CD4-positive, CD25-positive, alpha-beta regulatory T cell (primary cell): ENCODE measurements around the gene NPFFR1. TPM values are rescaled to one million over a fixed set of nuclear protein-coding genes. Genes with fewer than 3 reads are reported as not detected.

Experiments
- ATAC-seq, 2 donors: fragments of 150-1000 bp; cut with Tn5 transposase; one replicate each; pipeline ENCODE4 v1.10.0; 2021; ENCODE audit warnings: low read depth in 2 of 2, moderate number of reproducible peaks in 2 of 2, moderate library complexity in 1 of 2
- DNase-seq, 3 donors: peaks; one replicate each; pipeline versions ENCODE4 v3.0.0 to v3.0.0-alpha.2; 2012 to 2022; ENCODE audit warnings: mixed read lengths in 1 of 3
- H3K27ac ChIP-seq: one replicate; pipeline ENCODE4 v1.7.0; 2013; ENCODE audit warnings: mild to moderate bottlenecking, low read length; ENCODE audit not compliant: insufficient read depth, poor library complexity, severe bottlenecking
- H3K27me3 ChIP-seq: one replicate; pipeline ENCODE4 v1.7.0; 2013; ENCODE audit warnings: low read length; ENCODE audit not compliant: control insufficient read depth, insufficient read depth
- H3K36me3 ChIP-seq: one replicate; pipeline ENCODE4 v1.7.0; 2013; ENCODE audit warnings: mild to moderate bottlenecking, low read length, moderate library complexity; ENCODE audit not compliant: control insufficient read depth, insufficient read depth
- H3K4me1 ChIP-seq: 2 replicates; pipeline ENCODE4 v1.7.0; 2013; ENCODE audit warnings: mild to moderate bottlenecking, low read length; ENCODE audit not compliant: insufficient read depth, control insufficient read depth, poor library complexity, severe bottlenecking
- H3K4me3 ChIP-seq: one replicate; pipeline ENCODE4 v1.7.0; 2013; ENCODE audit warnings: low read depth, mild to moderate bottlenecking, low read length, moderate library complexity
- H3K9me3 ChIP-seq, 2 experiments: 1 replicate in 1 of 2; 2 replicates in 1 of 2; pipeline ENCODE4 v1.7.0; 2013; ENCODE audit warnings: low read length in 2 of 2, mild to moderate bottlenecking in 1 of 2, moderate library complexity in 1 of 2; ENCODE audit not compliant: control insufficient read depth in 2 of 2
- H3K27ac Mint-ChIP-seq, 3 donors: one replicate each; pipeline ENCODE4 v1.8.0; 2020 to 2022; ENCODE audit warnings: mild to moderate bottlenecking in 3 of 3, mixed read lengths in 3 of 3, moderate library complexity in 2 of 3
- H3K27me3 Mint-ChIP-seq: one replicate; pipeline ENCODE4 v1.8.0; 2022; ENCODE audit warnings: mild to moderate bottlenecking, mixed read lengths
- H3K36me3 Mint-ChIP-seq: one replicate; pipeline ENCODE4 v1.8.0; 2020; ENCODE audit warnings: mixed read lengths
- H3K4me1 Mint-ChIP-seq, 4 donors: one replicate each; pipeline ENCODE4 v1.8.0; 2020 to 2022; ENCODE audit warnings: mixed read lengths in 4 of 4, mild to moderate bottlenecking in 1 of 4
- H3K4me3 Mint-ChIP-seq, 4 donors: one replicate each; pipeline ENCODE4 v1.8.0; 2020 to 2022; ENCODE audit warnings: mild to moderate bottlenecking in 4 of 4, mixed read lengths in 4 of 4, moderate library complexity in 3 of 4
- H3K9me3 Mint-ChIP-seq, 7 donors: one replicate each; pipeline ENCODE4 v1.8.0; 2020 to 2022; ENCODE audit warnings: mixed read lengths in 7 of 7, mild to moderate bottlenecking in 3 of 7, moderate library complexity in 2 of 7
- polyA plus RNA-seq, 4 donors: library from polyadenylated mRNA; unstranded; fragments of 300-500 nt; fragmentation: Illumina TruSeq; gene quantifications; one replicate each; pipeline ENCODE4 v1.2.3, GENCODE V29; 2021
- total RNA-seq: library from RNA; stranded (reverse); gene quantifications from one replicate; pipeline ENCODE4 v1.2.3, GENCODE V29; 2022

NPFFR1 gene
- total RNA-seq (not detected), polyA plus RNA-seq (not detected)

GRCh38 chr10:70283445-70284399 is at the start of gene NPFFR1:
NPFFR1 (minus strand) TSS chr10:70284004; CDS start chr10:70283676, 328 bp downstream.
- Histone ChIP-seq H3K36me3 (no peaks in the 10 kb centered on the region), H3K27me3 (peaks cover 28% of the 10 kb centered on the region), H3K4me3 (no peak within 1 kb of the TSS), H3K9me3 (peaks cover 3 to 4% of the 10 kb centered on the region in 2 experiments), H3K4me1 (no peaks in the 10 kb centered on the region), H3K27ac (no peak within 1 kb of the TSS)
- peaks cover 0 to 7% (median 3%) of the 10 kb centered on the region in 7 donors for H3K9me3 Mint-ChIP-seq
- no peaks in the 10 kb centered on the region for H3K36me3 Mint-ChIP-seq
- peaks cover 0 to 2% (median 0%) of the 10 kb centered on the region in 4 donors for H3K4me1 Mint-ChIP-seq
- ATAC-seq: no peak
- no peak for DNase-seq
- H3K27me3 Mint-ChIP-seq: peaks cover 63% of the 10 kb centered on the region
- H3K4me3 Mint-ChIP-seq: no peak within 1 kb of the TSS
- no peak within 1 kb of the TSS for H3K27ac Mint-ChIP-seq

GRCh38 chr10:70333268-70333667 is 49.5 kb upstream of the NPFFR1 start:
- Mint-ChIP-seq H3K27ac (peak overlapping the region in 1 of 3 donors; percentile 52), H3K9me3 (peaks cover 0 to 7% (median 0%) of the 10 kb centered on the region in 7 donors), H3K4me3 (peak overlapping the region in 1 of 4 donors; percentile 72), H3K4me1 (peaks cover 0 to 19% (median 14%) of the 10 kb centered on the region in 4 donors), H3K27me3 (no peaks in the 10 kb centered on the region), H3K36me3 (peaks cover 23% of the 10 kb centered on the region)
- Histone ChIP-seq H3K27ac (no peak overlapping the region), H3K4me1 (peaks cover 10% of the 10 kb centered on the region), H3K27me3 (no peaks in the 10 kb centered on the region), H3K9me3 (no peaks in the 10 kb centered on the region), H3K36me3 (no peaks in the 10 kb centered on the region), H3K4me3 (no peak overlapping the region)
- no peak for ATAC-seq
- no peak for DNase-seq

GRCh38 chr10:70331486-70332268 is 47.9 kb upstream of the NPFFR1 start:
- ATAC-seq (peak; percentile 77 to 80), DNase-seq (peak in 1 of 3 donors; percentile 56)
- Mint-ChIP-seq H3K27me3 (no peaks in the 10 kb centered on the region), H3K36me3 (peaks cover 21% of the 10 kb centered on the region), H3K27ac (peak overlapping the region; percentile 9 to 59 (median 52)), H3K9me3 (peaks cover 0 to 7% (median 0%) of the 10 kb centered on the region in 7 donors), H3K4me1 (peaks cover 0 to 19% (median 14%) of the 10 kb centered on the region in 4 donors), H3K4me3 (peak overlapping the region in 3 of 4 donors; percentile 16 to 23 (median 21))
- H3K27me3 ChIP-seq: no peaks in the 10 kb centered on the region
- H3K27ac ChIP-seq: no peak overlapping the region
- no peaks in the 10 kb centered on the region for H3K36me3 ChIP-seq
- no peak overlapping the region for H3K4me3 ChIP-seq
- no peaks in the 10 kb centered on the region for H3K9me3 ChIP-seq
- H3K4me1 ChIP-seq: peaks cover 10% of the 10 kb centered on the region

- no peak overlapping the region for H3K27ac ChIP-seq
- peaks cover 10% of the 10 kb centered on the region for H3K4me1 ChIP-seq
- Mint-ChIP-seq H3K4me1 (peaks cover 0 to 19% (median 14%) of the 10 kb centered on the region in 4 donors), H3K4me3 (no peak overlapping the region), H3K27ac (peak overlapping the region in 2 of 3 donors; percentile 28 to 52), H3K27me3 (no peaks in the 10 kb centered on the region), H3K9me3 (peaks cover 0 to 2% (median 0%) of the 10 kb centered on the region in 7 donors), H3K36me3 (peaks cover 18% of the 10 kb centered on the region)
- H3K4me3 ChIP-seq: no peak overlapping the region
- no peak for ATAC-seq
- no peak for DNase-seq
- H3K27me3 ChIP-seq: no peaks in the 10 kb centered on the region
- no peaks in the 10 kb centered on the region for H3K36me3 ChIP-seq
- H3K9me3 ChIP-seq: no peaks in the 10 kb centered on the region
Observed at GRCh38 chr10:70331160-70331485, 47.3 kb upstream of the NPFFR1 start.

- Histone ChIP-seq H3K4me3 (no peak overlapping the region), H3K4me1 (peaks cover 10% of the 10 kb centered on the region), H3K9me3 (no peaks in the 10 kb centered on the region), H3K36me3 (no peaks in the 10 kb centered on the region), H3K27ac (no peak overlapping the region), H3K27me3 (no peaks in the 10 kb centered on the region)
- H3K36me3 Mint-ChIP-seq: peaks cover 14% of the 10 kb centered on the region
- no peak overlapping the region for H3K4me3 Mint-ChIP-seq
- H3K4me1 Mint-ChIP-seq: peaks cover 0 to 19% (median 14%) of the 10 kb centered on the region in 4 donors
- ATAC-seq (no peak), DNase-seq (no peak)
- peaks cover 0 to 1% (median 0%) of the 10 kb centered on the region in 7 donors for H3K9me3 Mint-ChIP-seq
- H3K27ac Mint-ChIP-seq: peak overlapping the region in 2 of 3 donors; percentile 28 to 52
- H3K27me3 Mint-ChIP-seq: no peaks in the 10 kb centered on the region
Observed at GRCh38 chr10:70330671-70331070, 46.9 kb upstream of the NPFFR1 start.

- no peak for ATAC-seq
- H3K9me3 ChIP-seq: no peaks in the 10 kb centered on the region
- peaks cover 16% of the 10 kb centered on the region for H3K4me1 ChIP-seq
- no peaks in the 10 kb centered on the region for H3K27me3 ChIP-seq
- H3K4me1 Mint-ChIP-seq: peaks cover 0 to 21% (median 16%) of the 10 kb centered on the region in 4 donors
- peaks cover 0 to 1% (median 0%) of the 10 kb centered on the region in 7 donors for H3K9me3 Mint-ChIP-seq
- H3K27ac Mint-ChIP-seq: no peak overlapping the region
- DNase-seq: no peak
- no peak overlapping the region for H3K4me3 Mint-ChIP-seq
- no peak overlapping the region for H3K27ac ChIP-seq
- H3K4me3 ChIP-seq: no peak overlapping the region
- H3K27me3 Mint-ChIP-seq: no peaks in the 10 kb centered on the region
- no peaks in the 10 kb centered on the region for H3K36me3 ChIP-seq
- peaks cover 11% of the 10 kb centered on the region for H3K36me3 Mint-ChIP-seq
Observed at GRCh38 chr10:70328967-70329366, 45.2 kb upstream of the NPFFR1 start.

- Histone ChIP-seq H3K27me3 (no peaks in the 10 kb centered on the region), H3K4me3 (no peak overlapping the region), H3K27ac (no peak overlapping the region), H3K36me3 (no peaks in the 10 kb centered on the region), H3K4me1 (peaks cover 19% of the 10 kb centered on the region), H3K9me3 (no peaks in the 10 kb centered on the region)
- Mint-ChIP-seq H3K36me3 (peaks cover 11% of the 10 kb centered on the region), H3K27me3 (no peaks in the 10 kb centered on the region), H3K27ac (no peak overlapping the region), H3K4me3 (no peak overlapping the region), H3K9me3 (peaks cover 0 to 1% (median 0%) of the 10 kb centered on the region in 7 donors), H3K4me1 (peaks cover 0 to 29% (median 18%) of the 10 kb centered on the region in 4 donors)
- ATAC-seq: no peak
- no peak for DNase-seq
Observed at GRCh38 chr10:70328018-70328417, 44.2 kb upstream of the NPFFR1 start.
